IMR-90 (cell line): ENCODE measurements around the gene HSPB1. TPM values are rescaled to one million over a fixed set of nuclear protein-coding genes. Genes with fewer than 3 reads are reported as not detected.

Experiments
- ATAC-seq: fragments of 200-7000 bp; cut with Tn5 transposase; 2 replicates; pipeline ENCODE4 v1.9.1; 2020; ENCODE audit warnings: low read depth, mild to moderate bottlenecking, moderate library complexity
- BruUV-seq: library from RNA; stranded (reverse); fragments of 400-500 nt; replicated peaks from 2 replicates; lab custom pipeline; 2021; lab: Mats Ljungman, UMichigan
- CTCF ChIA-PET: fragments of 300-600 bp; formaldehyde crosslinking; extraction: SDS; loops from one replicate; lab custom pipeline; 2021; ENCODE audit warnings: antibody characterized with exemption; lab: Yijun Ruan, JAX
- POLR2A ChIA-PET: fragments of 300-600 bp; sonication (Branson Sonifier 250); formaldehyde crosslinking; loops from one replicate; lab custom pipeline; 2022; ENCODE audit warnings: antibody characterized with exemption; ENCODE audit not compliant: unreplicated experiment; lab: Charles Lee
- DNase-seq: peaks from one replicate; pipeline ENCODE4 v3.0.0; 2013
- H2AFZ ChIP-seq: replicated peaks from 2 replicates; pipeline ENCODE3; 2013; ENCODE audit warnings: low read length, mild to moderate bottlenecking; ENCODE audit not compliant: poor library complexity
- H2AK5ac ChIP-seq: 2 replicates; pipeline ENCODE4 v1.6.1; 2013; ENCODE audit warnings: low read depth, low read length, inconsistent platforms
- H2AK9ac ChIP-seq: replicated peaks from 2 replicates; pipeline ENCODE3; 2013; ENCODE audit warnings: mild to moderate bottlenecking, low read depth, low read length, moderate library complexity; ENCODE audit not compliant: poor library complexity
- H2BK120ac ChIP-seq: 2 replicates; pipeline ENCODE4 v1.6.1; 2013; ENCODE audit warnings: low read depth, low read length, inconsistent platforms
- H2BK15ac ChIP-seq: 3 replicates; pipeline ENCODE4 v1.6.1; 2013; ENCODE audit warnings: low read depth, low read length, inconsistent platforms
- H2BK20ac ChIP-seq: 2 replicates; pipeline ENCODE4 v1.6.1; 2013; ENCODE audit warnings: low read depth, mild to moderate bottlenecking, inconsistent platforms, low read length, moderate library complexity
- H2BK5ac ChIP-seq: 2 replicates; pipeline ENCODE4 v1.6.1; 2013; ENCODE audit warnings: mild to moderate bottlenecking, low read depth, low read length, inconsistent platforms; ENCODE audit not compliant: poor library complexity, severe bottlenecking
- H3K14ac ChIP-seq: replicated peaks from 2 replicates; pipeline ENCODE4 v1.6.1; 2013; ENCODE audit warnings: low read depth, low read length, inconsistent platforms
- H3K18ac ChIP-seq: 2 replicates; pipeline ENCODE4 v1.6.1; 2013; ENCODE audit warnings: low read depth, low read length, control low read depth
- H3K23ac ChIP-seq: 2 replicates; pipeline ENCODE4 v1.6.1; 2013; ENCODE audit warnings: low read depth, low read length, inconsistent platforms
- H3K27ac ChIP-seq: 2 replicates; pipeline ENCODE4 v1.5.1; 2013; ENCODE audit warnings: mild to moderate bottlenecking, control low read depth, low read length; ENCODE audit not compliant: insufficient read depth
- H3K27me3 ChIP-seq: 2 replicates; pipeline ENCODE4 v1.6.1; 2013; ENCODE audit warnings: low read length; ENCODE audit not compliant: control insufficient read depth, insufficient read depth
- H3K36me3 ChIP-seq: 2 replicates; pipeline ENCODE4 v1.6.1; 2013; ENCODE audit warnings: low read length, mixed read lengths; ENCODE audit not compliant: control insufficient read depth, insufficient read depth
- H3K4ac ChIP-seq: 2 replicates; pipeline ENCODE4 v1.6.1; 2013; ENCODE audit warnings: low read depth, low read length, inconsistent platforms
- H3K4me1 ChIP-seq: 2 replicates; pipeline ENCODE4 v1.6.1; 2013; ENCODE audit warnings: low read length, mixed read lengths; ENCODE audit not compliant: control insufficient read depth, insufficient read depth
- H3K4me2 ChIP-seq: 2 replicates; pipeline ENCODE4 v1.6.1; 2013; ENCODE audit warnings: low read depth, mild to moderate bottlenecking, control low read depth, low read length, moderate library complexity
- H3K4me3 ChIP-seq: 2 replicates; pipeline ENCODE4 v1.5.1; 2013; ENCODE audit warnings: low read depth, mild to moderate bottlenecking, control low read depth, low read length, moderate library complexity; ENCODE audit not compliant: insufficient read depth
- H3K56ac ChIP-seq: 2 replicates; pipeline ENCODE4 v1.6.1; 2013; ENCODE audit warnings: low read length, inconsistent platforms; ENCODE audit not compliant: insufficient read depth; ENCODE audit errors: extremely low read depth
- H3K79me1 ChIP-seq, 2 experiments: 2 replicates each; pipeline ENCODE4 v1.6.1; 2013; ENCODE audit warnings: low read length in 2 of 2, inconsistent platforms in 1 of 2, low read depth in 1 of 2
- H3K9ac ChIP-seq: 2 replicates; pipeline ENCODE4 v1.6.1; 2013; ENCODE audit warnings: low read depth, low read length, control low read depth
- H3K9me1 ChIP-seq: 2 replicates; pipeline ENCODE4 v1.6.1; 2013; ENCODE audit warnings: low read length, inconsistent platforms; ENCODE audit not compliant: insufficient read depth
- H3K9me3 ChIP-seq: 2 replicates; pipeline ENCODE4 v1.6.1; 2013; ENCODE audit warnings: low read length; ENCODE audit not compliant: control insufficient read depth, insufficient read depth
- H4K20me1 ChIP-seq: 2 replicates; pipeline ENCODE4 v1.6.1; 2013; ENCODE audit warnings: low read length, inconsistent platforms; ENCODE audit not compliant: insufficient read depth
- H4K5ac ChIP-seq: 2 replicates; pipeline ENCODE4 v1.6.1; 2013; ENCODE audit warnings: mild to moderate bottlenecking, low read depth, low read length, control low read depth
- H4K8ac ChIP-seq, 2 experiments: 2 replicates each; pipeline ENCODE4 v1.6.1; 2013; ENCODE audit warnings: low read depth in 2 of 2, low read length in 2 of 2, control low read depth in 1 of 2, inconsistent platforms in 1 of 2
- H4K91ac ChIP-seq: 2 replicates; pipeline ENCODE4 v1.6.1; 2013; ENCODE audit warnings: low read depth, low read length, inconsistent platforms; ENCODE audit not compliant: insufficient read depth
- BHLHE40 ChIP-seq: fragments of 150-350 bp; IDR thresholded peaks from 2 replicates; pipeline ENCODE4 v1.6.1; 2016; ENCODE audit warnings: mild to moderate bottlenecking, low read depth, low read length
- CEBPB ChIP-seq: IDR thresholded peaks from 2 replicates; pipeline ENCODE4 v1.6.1; 2012; ENCODE audit warnings: low read depth, low read length, improper control_type of control experiment
- CHD1 ChIP-seq: IDR thresholded peaks from 2 replicates; pipeline ENCODE4 v1.6.1; 2012; ENCODE audit warnings: low read depth, low read length, improper control_type of control experiment
- CTCF ChIP-seq: conservative IDR thresholded peaks from 2 replicates; pipeline ENCODE4 v1.5.1; 2012; ENCODE audit warnings: mild to moderate bottlenecking, low read depth, low read length, improper control_type of control experiment
- ELK1 ChIP-seq: fragments of 150-350 bp; IDR thresholded peaks from 2 replicates; pipeline ENCODE4 v1.6.1; 2016; ENCODE audit warnings: low read depth, mild to moderate bottlenecking, low read length, moderate library complexity, borderline replicate concordance
- FOS ChIP-seq: fragments of 150-350 bp; IDR thresholded peaks from 2 replicates; pipeline ENCODE4 v1.6.1; 2016; ENCODE audit warnings: low read depth, low read length
- MAFK ChIP-seq: IDR thresholded peaks from 2 replicates; pipeline ENCODE4 v1.6.1; 2012; ENCODE audit warnings: low read depth, low read length, improper control_type of control experiment
- MAZ ChIP-seq: IDR thresholded peaks from 2 replicates; pipeline ENCODE4 v1.6.1; 2012; ENCODE audit warnings: low read depth, mild to moderate bottlenecking, low read length, improper control_type of control experiment, moderate library complexity, borderline replicate concordance
- MXI1 ChIP-seq: IDR thresholded peaks from 2 replicates; pipeline ENCODE4 v1.6.1; 2012; ENCODE audit warnings: low read depth, mild to moderate bottlenecking, low read length, moderate library complexity, borderline replicate concordance
- NFE2L2 ChIP-seq: fragments of 150-350 bp; IDR thresholded peaks from 2 replicates; pipeline ENCODE4 v1.6.1; 2016; ENCODE audit warnings: low read depth, mild to moderate bottlenecking, low read length
- POLR2A ChIP-seq: IDR thresholded peaks from 2 replicates; pipeline ENCODE4 v1.6.1; 2012; ENCODE audit warnings: mild to moderate bottlenecking, low read depth, low read length
- RAD21 ChIP-seq: IDR thresholded peaks from 2 replicates; pipeline ENCODE4 v1.6.1; 2012; ENCODE audit warnings: low read length, improper control_type of control experiment
- RCOR1 ChIP-seq: IDR thresholded peaks from 2 replicates; pipeline ENCODE4 v1.6.1; 2012; ENCODE audit warnings: mild to moderate bottlenecking, low read length, improper control_type of control experiment; ENCODE audit not compliant: insufficient replicate concordance
- RFX5 ChIP-seq: IDR thresholded peaks from 2 replicates; pipeline ENCODE4 v1.8.0; 2012; ENCODE audit warnings: low read depth, mild to moderate bottlenecking, low read length, moderate library complexity
- SMC3 ChIP-seq: fragments of 150-350 bp; IDR thresholded peaks from 2 replicates; pipeline ENCODE4 v1.6.1; 2016; ENCODE audit warnings: low read depth, mild to moderate bottlenecking, antibody characterized with exemption, low read length, moderate library complexity
- USF2 ChIP-seq: fragments of 150-350 bp; IDR thresholded peaks from 2 replicates; pipeline ENCODE4 v1.6.1; 2017; ENCODE audit warnings: mild to moderate bottlenecking, antibody characterized with exemption, low read length, low read depth
- WGBS, 2 experiments: methylation state at CpG; one replicate each; pipeline versions ENCODE4 v1.1.5 to v1.1.7; 2013; ENCODE audit warnings: missing lambda C conversion rate in 2 of 2; ENCODE audit not compliant: insufficient read length in 1 of 2; ENCODE audit errors: extremely low coverage in 2 of 2; 5-methylcytosine and 5-hydroxymethylcytosine counted together
- dilution Hi-C: fragments of 300-500 bp; cut with HindIII; formaldehyde crosslinking; loops from one replicate; pipeline ENCODE4 v1.14.3; 2018; ENCODE audit warnings: low sequenced_read_pairs; ENCODE audit not compliant: unreplicated experiment
- in situ Hi-C: fragments of 300-500 bp; cut with MboI; formaldehyde crosslinking; loops from 3 replicates; pipeline ENCODE4 v1.14.3; 2019; ENCODE audit warnings: low sequenced_read_pairs, inconsistent platforms, mixed read lengths
- intact Hi-C: fragments of 100-400 bp; cut with micrococcal nuclease; formaldehyde crosslinking; loops from 2 replicates; pipeline ENCODE4 v1.10.0; 2022
- polyA plus RNA-seq, 3 experiments: library from polyadenylated mRNA; depleted of rRNA; stranded (reverse); fragments of >200 nt; gene quantifications; 2 replicates each; pipeline ENCODE4 v1.2.3, GENCODE V29; 2012; ENCODE audit warnings: low replicate concordance in 1 of 3
- total RNA-seq: library from RNA; depleted of rRNA; stranded (reverse); fragments of >200 nt; gene quantifications from 2 replicates; pipeline ENCODE4 v1.2.3, GENCODE V29; 2012

HSPB1 gene
- total and polyA plus RNA-seq, 2 of the 4 experiments (the other 2 are of a cell fraction) = 33.2 to 1,363 TPM

GRCh38 chr7:76330261-76330660 lies 27.8 kb downstream of the HSPB1 start:
- DNase-seq (no peak), ATAC-seq (no peak)
- H3K9ac ChIP-seq = no peak overlapping the region
- no peak overlapping the region for H2BK120ac ChIP-seq
- 80% methylated on average over 1 of the region's 4 CpGs; no CpG with 5 or more reads in 1 of the 2 experiments for WGBS, 2 experiments
- H3K4ac ChIP-seq = no peak overlapping the region
- no peak overlapping the region for H2AFZ ChIP-seq
- in situ Hi-C loops = no loop called here
- H3K4me2 ChIP-seq = no peak overlapping the region
- peaks cover 29% of the 10 kb centered on the region for H3K9me1 ChIP-seq
- peaks cover 4 to 82% of the 10 kb centered on the region in 2 experiments; a peak in 3 of 4 replicates for H3K79me1 ChIP-seq
- no peaks in the 10 kb centered on the region for H3K9me3 ChIP-seq
- no peak overlapping the region for H2BK20ac ChIP-seq
- intact Hi-C loops = no loop called here
- H2AK9ac ChIP-seq = no peak overlapping the region
- ChIA-PET CTCF (no interaction called here), POLR2A (no interaction called here)
- no peak overlapping the region for H3K4me3 ChIP-seq
- H4K8ac ChIP-seq = no peak overlapping the region
- H2BK5ac ChIP-seq = no peak overlapping the region
- H2BK15ac ChIP-seq = no peak overlapping the region
- no peak overlapping the region for H3K56ac ChIP-seq
- BruUV-seq = no TSS peak
- peaks cover 43% of the 10 kb centered on the region for H3K36me3 ChIP-seq
- dilution Hi-C loops = no loop called here
- no peaks in the 10 kb centered on the region for H3K27me3 ChIP-seq
- H3K23ac ChIP-seq = 0 out of 2 replicates have a peak overlapping the region, but pooled peaks have one; percentile 8
- peaks cover 10% of the 10 kb centered on the region for H3K4me1 ChIP-seq
- H3K18ac ChIP-seq = no peak overlapping the region
- H4K5ac ChIP-seq = no peak overlapping the region
- no peak overlapping the region for H2AK5ac ChIP-seq
- TF ChIP-seq ELK1 (no peak), MAZ (no peak), CTCF (no peak), POLR2A (no peak), FOS (no peak), MXI1 (no peak), BHLHE40 (no peak), RFX5 (no peak), CHD1 (no peak), NFE2L2 (no peak), USF2 (no peak), SMC3 (no peak), CEBPB (no peak), RCOR1 (no peak), RAD21 (no peak), MAFK (no peak)
- H3K14ac ChIP-seq = no peak overlapping the region
- no peak overlapping the region for H3K27ac ChIP-seq
- peaks cover 98% of the 10 kb centered on the region for H4K20me1 ChIP-seq
- H4K91ac ChIP-seq = no peak overlapping the region
